ENCODE measurements around the gene TNFRSF13B. TPM values are rescaled to one million over a fixed set of nuclear protein-coding genes. Genes with fewer than 3 reads are reported as not detected.

TNFRSF13B gene
- total RNA-seq, 1 experiment from 2014 or later = 0.28 TPM

- Histone ChIP-seq H2AK5ac (ENCODE audit: insufficient read length, low read length) (no peak overlapping the region), H3K9me3 (ENCODE audit: control insufficient read depth, low read depth, low read length) (no peaks in the 10 kb centered on the region)
Observed at GRCh38 chr17:16999931-17000625, 28.2 kb upstream of the TNFRSF13B start.

More at GRCh38 chr17:16999931-17000625, 28.2 kb upstream of the TNFRSF13B start:
- Histone ChIP-seq H2BK12ac (ENCODE audit: insufficient read length, low read depth, low read length) (no peak overlapping the region), H3T11ph (ENCODE audit: low read length) (no peak overlapping the region), H3K4ac (ENCODE audit: low read depth, low read length) (no peak overlapping the region; the same call in 1 of the 2 replicates), H4K20me1 (ENCODE audit: control insufficient read depth, insufficient read depth, insufficient read length) (no peaks in the 10 kb centered on the region), H2AFZ (ENCODE audit: low read length) (no peak overlapping the region), H2BK5ac (ENCODE audit: insufficient read length, low read length) (no peak overlapping the region), H3K79me1 (ENCODE audit: insufficient read depth, low read depth, low read length, poor library complexity, severe bottlenecking) (no peaks in the 10 kb centered on the region), H2BK120ac (ENCODE audit: low read depth, low read length, poor library complexity, severe bottlenecking) (no peak overlapping the region), H3K56ac (ENCODE audit: insufficient read length, low read depth, low read length) (no peak overlapping the region), H3K4me2 (ENCODE audit: insufficient read depth, insufficient read length, low read length) (no peak overlapping the region), H3K27ac (ENCODE audit: insufficient read length, low read depth, low read length) (no peak overlapping the region), H2BK20ac (ENCODE audit: low read depth, low read length, poor library complexity, severe bottlenecking) (no peak overlapping the region), H4K91ac (ENCODE audit: insufficient read length, low read depth, low read length) (no peak overlapping the region), H3K23me2 (ENCODE audit: insufficient read length, low read depth, low read length, poor library complexity, severe bottlenecking) (no peaks in the 10 kb centered on the region), H4K5ac (ENCODE audit: insufficient read length, low read depth, low read length) (no peak overlapping the region), H3K79me2 (ENCODE audit: insufficient read depth, low read length) (no peaks in the 10 kb centered on the region), H3K9ac (ENCODE audit: extremely low read depth, insufficient read length, low read length) (no peak overlapping the region), H4K8ac (replicated peaks; ENCODE audit: insufficient read length, low read depth, low read length) (no peak overlapping the region), H2BK15ac (ENCODE audit: low read depth, low read length) (no peak overlapping the region), H3K27me3 (ENCODE audit: insufficient read depth, low read length) (no peaks in the 10 kb centered on the region), H3K18ac (ENCODE audit: insufficient read length, low read depth, low read length) (no peak overlapping the region), H3K14ac (ENCODE audit: insufficient read depth, low read length) (no peak overlapping the region), H3K23ac (ENCODE audit: insufficient read length, low read depth, low read length) (no peak overlapping the region), H3K4me1 (ENCODE audit: insufficient read depth, low read length) (no peaks in the 10 kb centered on the region)
- WGBS (ENCODE audit: extremely low coverage, insufficient read length, low lambda C conversion rate) = no CpG with 5 or more reads among the region's 7 CpGs
- DNase-seq = no peak
- Mint-ChIP-seq H3K9me3 (peaks cover 2 to 3% of the 10 kb centered on the region in 2 experiments; a peak in 2 of 5 replicates), H3K4me3 (no peak overlapping the region; a peak in 1 of 5 replicates), H3K27me3 (ENCODE audit: low read depth) (peaks cover 3% of the 10 kb centered on the region), H3K36me3 (ENCODE audit: insufficient read depth in 1 of 3, low read depth in 3 of 3) (peaks cover 0 to 1% (median 0%) of the 10 kb centered on the region in 3 experiments; a peak in 1 of 7 replicates), H3K27ac (no peak overlapping the region), H3K4me1 (peaks cover 11 to 18% of the 10 kb centered on the region in 2 experiments)
- TF ChIP-seq CTCF (conservative IDR thresholded peaks at IDR 0.05) = no peak

All from H9 (cell line).